ENCODE measurements around the gene EIF2B2. TPM values are rescaled to one million over a fixed set of nuclear protein-coding genes. Genes with fewer than 3 reads are reported as not detected.

EIF2B2 gene
- 209 and 305 TPM in 2 replicates for total RNA-seq

GRCh38 chr14:75002392-75003249 lies at the start of gene EIF2B2:
Gene EIF2B2, plus strand, starts transcription at chr14:75002921. Its CDS starts 70 bp downstream, at chr14:75002991.
- DNase-seq (ENCODE audit: low read depth, low spot score) = peak; percentile 83

GRCh38 chr14:74953686-74954085 lies 49.0 kb upstream of the EIF2B2 start:
- no peak for DNase-seq (ENCODE audit: low read depth, low spot score)

GRCh38 chr14:74954232-74954946 lies 48.3 kb upstream of the EIF2B2 start:
- DNase-seq (ENCODE audit: low read depth, low spot score) = no peak

GRCh38 chr14:74954947-74955228 lies 47.8 kb upstream of the EIF2B2 start:
- DNase-seq (ENCODE audit: low read depth, low spot score) = no peak

GRCh38 chr14:74955229-74956026 lies 47.3 kb upstream of the EIF2B2 start, which contains the start of gene PGF:
Gene PGF, minus strand, starts transcription at chr14:74955597. Its CDS starts 355 bp downstream, at chr14:74955242.
- no peak for DNase-seq (ENCODE audit: low read depth, low spot score)

- DNase-seq (ENCODE audit: low read depth, low spot score) = no peak
These were observed 46.8 kb upstream of the EIF2B2 start for GRCh38 chr14:74956027-74956279.

- DNase-seq (ENCODE audit: low read depth, low spot score) = no peak
These were observed 46.2 kb upstream of the EIF2B2 start for GRCh38 chr14:74956280-74957072.

GRCh38 chr14:74959596-74960180 lies 43.0 kb upstream of the EIF2B2 start:
- no peak for DNase-seq (ENCODE audit: low read depth, low spot score)

- DNase-seq (ENCODE audit: low read depth, low spot score) = no peak
These were observed 42.0 kb upstream of the EIF2B2 start for GRCh38 chr14:74960736-74961135.

- no peak for DNase-seq (ENCODE audit: low read depth, low spot score)
These were observed 41.3 kb upstream of the EIF2B2 start for GRCh38 chr14:74961238-74961911.

- DNase-seq (ENCODE audit: low read depth, low spot score) = no peak
These were observed 40.7 kb upstream of the EIF2B2 start for GRCh38 chr14:74962046-74962445.

GRCh38 chr14:74962493-74962892 lies 40.2 kb upstream of the EIF2B2 start:
- DNase-seq (ENCODE audit: low read depth, low spot score) = no peak

GRCh38 chr14:74963178-74963704 lies 39.5 kb upstream of the EIF2B2 start:
- no peak for DNase-seq (ENCODE audit: low read depth, low spot score)

- no peak for DNase-seq (ENCODE audit: low read depth, low spot score)
These were observed 38.9 kb upstream of the EIF2B2 start for GRCh38 chr14:74963705-74964271.

- DNase-seq (ENCODE audit: low read depth, low spot score) = no peak
These were observed 37.8 kb upstream of the EIF2B2 start for GRCh38 chr14:74964787-74965485.

- DNase-seq (ENCODE audit: low read depth, low spot score) = no peak
These were observed 37.1 kb upstream of the EIF2B2 start for GRCh38 chr14:74965486-74966153.

GRCh38 chr14:74968811-74969210 lies 33.9 kb upstream of the EIF2B2 start:
- DNase-seq (ENCODE audit: low read depth, low spot score) = no peak

GRCh38 chr14:74973003-74973653 lies 29.6 kb upstream of the EIF2B2 start:
- no peak for DNase-seq (ENCODE audit: low read depth, low spot score)

Data from pulmonary artery endothelial cell (primary cell).